ENCODE data around the gene DPCD.

DPCD gene

DNA sequence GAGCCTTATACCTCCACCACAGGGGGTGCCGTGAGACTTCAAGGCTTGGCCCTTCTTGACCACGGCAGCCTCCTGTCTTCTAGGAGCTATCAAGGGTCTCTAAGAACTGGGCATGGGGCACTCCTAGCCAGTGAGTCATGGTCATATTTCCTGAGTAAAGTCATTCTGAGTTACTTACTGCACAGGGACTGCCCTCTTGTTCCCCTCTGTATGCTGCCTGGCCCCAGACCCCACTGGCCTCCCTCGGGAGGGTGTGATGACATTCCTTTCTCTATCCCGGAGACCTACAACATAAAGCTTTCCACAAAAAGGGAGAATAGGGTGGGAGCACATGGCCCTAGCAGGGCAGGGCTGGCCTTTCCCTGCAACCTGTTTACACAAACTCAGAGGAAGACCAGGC is 21.4 kb downstream of the DPCD start:
- no peak overlapping the region for H3K4me3 ChIP-seq
- peaks cover 35 to 94% (median 73%) of the 10 kb centered on the region in 3 donors for H3K36me3 ChIP-seq
- TF ChIP-seq, protein P1, sequence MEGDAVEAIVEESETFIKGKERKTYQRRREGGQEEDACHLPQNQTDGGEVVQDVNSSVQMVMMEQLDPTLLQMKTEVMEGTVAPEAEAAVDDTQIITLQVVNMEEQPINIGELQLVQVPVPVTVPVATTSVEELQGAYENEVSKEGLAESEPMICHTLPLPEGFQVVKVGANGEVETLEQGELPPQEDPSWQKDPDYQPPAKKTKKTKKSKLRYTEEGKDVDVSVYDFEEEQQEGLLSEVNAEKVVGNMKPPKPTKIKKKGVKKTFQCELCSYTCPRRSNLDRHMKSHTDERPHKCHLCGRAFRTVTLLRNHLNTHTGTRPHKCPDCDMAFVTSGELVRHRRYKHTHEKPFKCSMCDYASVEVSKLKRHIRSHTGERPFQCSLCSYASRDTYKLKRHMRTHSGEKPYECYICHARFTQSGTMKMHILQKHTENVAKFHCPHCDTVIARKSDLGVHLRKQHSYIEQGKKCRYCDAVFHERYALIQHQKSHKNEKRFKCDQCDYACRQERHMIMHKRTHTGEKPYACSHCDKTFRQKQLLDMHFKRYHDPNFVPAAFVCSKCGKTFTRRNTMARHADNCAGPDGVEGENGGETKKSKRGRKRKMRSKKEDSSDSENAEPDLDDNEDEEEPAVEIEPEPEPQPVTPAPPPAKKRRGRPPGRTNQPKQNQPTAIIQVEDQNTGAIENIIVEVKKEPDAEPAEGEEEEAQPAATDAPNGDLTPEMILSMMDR (IDR thresholded peaks at IDR 0.05): no peak
- no peaks in the 10 kb centered on the region for H3K9me3 ChIP-seq
- H3K27ac ChIP-seq: no peak overlapping the region
- no peaks in the 10 kb centered on the region for H3K27me3 ChIP-seq
- DNase-seq: no peak
- intact Hi-C loops (cut with DNase I; ENCODE audit: low total_unique reads): no loop called here
- no peaks in the 10 kb centered on the region for H3K4me1 ChIP-seq

DNA sequence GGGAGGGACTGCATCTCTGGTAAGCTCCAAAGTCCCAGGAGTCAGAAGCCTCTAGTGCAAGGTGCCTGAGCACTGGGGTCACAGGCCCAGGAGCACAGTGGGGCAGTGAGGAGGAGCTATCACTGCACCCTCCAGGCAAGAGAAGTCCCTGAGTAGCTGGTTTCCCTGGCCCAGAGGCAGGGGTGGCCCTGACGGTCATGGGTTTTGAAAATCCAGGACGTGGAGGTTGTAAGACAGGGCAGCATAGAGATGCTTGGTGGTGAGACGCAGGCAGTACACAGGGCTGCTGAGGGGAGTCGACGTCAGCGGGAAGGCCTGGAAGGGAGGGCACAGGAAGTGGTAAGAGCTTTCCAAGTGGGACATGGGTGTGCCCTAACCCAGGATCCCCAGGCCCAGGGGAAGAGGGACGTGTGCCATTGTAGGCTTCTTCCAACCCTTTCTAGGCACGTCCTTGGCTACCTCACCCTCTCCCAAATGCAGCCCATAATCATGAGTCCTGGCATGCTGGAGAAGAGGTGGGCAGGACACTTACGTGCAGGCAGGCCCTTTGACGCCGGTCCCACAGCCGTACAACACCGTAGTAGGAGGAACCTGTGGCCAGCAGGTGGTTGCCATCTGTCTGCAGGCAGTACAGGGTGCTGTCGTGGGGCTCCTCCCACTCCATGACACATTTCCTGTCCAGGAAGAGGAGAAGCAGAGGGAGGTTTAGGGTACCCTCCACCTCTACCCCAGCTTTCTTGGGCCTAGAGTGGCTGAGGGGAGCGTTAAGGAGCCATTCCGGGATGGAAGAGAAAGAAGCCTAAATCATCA is 23.2 kb downstream of the DPCD start:
- Histone ChIP-seq H3K9me3 (no peaks in the 10 kb centered on the region), H3K4me3 (no peak overlapping the region), H3K4me1 (peaks cover 0 to 4% (median 0%) of the 10 kb centered on the region in 4 donors), H3K27me3 (no peaks in the 10 kb centered on the region), H3K36me3 (peaks cover 35 to 90% (median 58%) of the 10 kb centered on the region in 3 donors), H3K27ac (no peak overlapping the region)
- intact Hi-C loops (cut with DNase I; ENCODE audit: low total_unique reads): no loop called here
- TF ChIP-seq, protein P1 (IDR thresholded peaks at IDR 0.05): no peak
- no peak for DNase-seq

DNA sequence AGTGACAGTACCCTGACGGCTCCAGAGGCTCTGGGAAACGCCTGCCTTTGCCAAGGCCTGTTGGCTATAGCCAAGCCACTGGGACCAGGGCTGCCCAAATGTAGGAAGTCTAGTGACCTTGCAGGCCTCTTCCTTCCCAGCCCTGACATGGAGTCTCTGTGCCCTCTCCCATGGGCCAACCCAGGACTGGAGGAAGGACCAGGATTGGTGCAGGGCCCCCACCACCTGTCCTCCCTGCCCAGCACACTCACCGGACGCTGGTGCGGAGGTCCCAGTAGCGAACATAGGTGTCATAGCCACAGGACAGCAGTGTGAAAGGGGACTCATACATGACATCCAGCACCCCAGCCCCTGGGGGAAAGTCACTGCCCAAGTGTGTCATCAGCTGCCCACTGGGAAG is 24.0 kb downstream of the DPCD start:
- intact Hi-C loops (cut with DNase I; ENCODE audit: low total_unique reads): no loop called here
- Histone ChIP-seq H3K9me3 (no peaks in the 10 kb centered on the region), H3K27ac (no peak overlapping the region), H3K4me1 (peaks cover 0 to 4% (median 0%) of the 10 kb centered on the region in 4 donors), H3K36me3 (peaks cover 35 to 88% (median 51%) of the 10 kb centered on the region in 3 donors), H3K27me3 (no peaks in the 10 kb centered on the region), H3K4me3 (no peak overlapping the region)
- TF ChIP-seq, protein P1 (IDR thresholded peaks at IDR 0.05): no peak
- no peak for DNase-seq

DNA sequence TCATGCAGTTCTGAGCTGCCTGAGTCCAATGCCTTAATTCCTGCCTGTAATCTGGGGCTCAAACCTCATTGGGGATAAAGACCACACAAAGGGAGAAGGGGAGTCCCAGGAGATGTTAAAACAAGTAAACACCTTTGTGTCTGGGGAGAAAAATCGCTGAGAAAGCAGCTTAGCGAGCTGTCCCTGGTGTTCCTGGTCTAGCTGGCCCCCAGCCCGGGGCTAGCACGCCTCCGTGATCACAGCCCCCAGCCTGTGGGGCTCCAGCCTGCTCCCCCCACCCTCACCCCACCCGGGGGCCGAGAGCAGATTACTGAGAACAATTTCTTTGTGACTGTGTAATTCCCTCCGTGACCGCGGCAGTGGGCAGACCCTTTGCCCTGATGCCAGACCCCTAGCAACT is 24.8 kb downstream of the DPCD start:
- Histone ChIP-seq H3K27ac (no peak overlapping the region), H3K4me3 (no peak overlapping the region), H3K36me3 (peaks cover 32 to 88% (median 43%) of the 10 kb centered on the region in 3 donors), H3K9me3 (no peaks in the 10 kb centered on the region), H3K27me3 (no peaks in the 10 kb centered on the region), H3K4me1 (peaks cover 0 to 4% (median 0%) of the 10 kb centered on the region in 4 donors)
- TF ChIP-seq, protein P1 (IDR thresholded peaks at IDR 0.05): no peak
- intact Hi-C loops (cut with DNase I; ENCODE audit: low total_unique reads): no loop called here
- no peak for DNase-seq

DNA sequence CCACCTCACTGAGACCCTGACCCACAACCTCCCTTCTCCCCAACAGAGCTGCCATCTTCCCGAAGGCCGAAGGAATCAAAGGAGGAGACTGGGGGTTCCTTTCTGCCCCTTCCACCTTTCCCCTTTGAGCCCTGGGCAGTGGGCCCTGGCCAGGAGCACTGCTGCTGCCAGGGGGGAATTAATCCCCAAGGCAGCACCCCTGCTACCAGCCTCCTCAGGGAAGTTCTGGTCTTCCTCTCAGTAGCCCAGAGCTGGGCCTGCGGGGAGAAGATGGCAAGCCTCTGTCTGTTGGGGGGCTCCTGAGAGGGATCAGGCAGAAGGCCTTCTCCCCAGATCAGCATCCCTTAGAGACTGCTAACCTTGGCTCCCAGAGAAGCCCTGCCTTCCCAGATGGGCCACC is 25.5 kb downstream of the DPCD start:
- Histone ChIP-seq H3K4me3 (no peak overlapping the region), H3K36me3 (peaks cover 28 to 88% (median 35%) of the 10 kb centered on the region in 3 donors), H3K27ac (no peak overlapping the region), H3K9me3 (no peaks in the 10 kb centered on the region), H3K4me1 (peaks cover 0 to 4% (median 0%) of the 10 kb centered on the region in 4 donors), H3K27me3 (no peaks in the 10 kb centered on the region)
- TF ChIP-seq, protein P1 (IDR thresholded peaks at IDR 0.05): no peak
- intact Hi-C loops (cut with DNase I; ENCODE audit: low total_unique reads): no loop called here
- no peak for DNase-seq
